Fibroblast of skin of scalp (primary cell): ENCODE results near the gene DHX16.

Source experiments
- DNase-seq: peaks from one replicate; pipeline ENCODE4 v3.0.0-alpha.2; 2013

The DHX16 gene

DNA sequence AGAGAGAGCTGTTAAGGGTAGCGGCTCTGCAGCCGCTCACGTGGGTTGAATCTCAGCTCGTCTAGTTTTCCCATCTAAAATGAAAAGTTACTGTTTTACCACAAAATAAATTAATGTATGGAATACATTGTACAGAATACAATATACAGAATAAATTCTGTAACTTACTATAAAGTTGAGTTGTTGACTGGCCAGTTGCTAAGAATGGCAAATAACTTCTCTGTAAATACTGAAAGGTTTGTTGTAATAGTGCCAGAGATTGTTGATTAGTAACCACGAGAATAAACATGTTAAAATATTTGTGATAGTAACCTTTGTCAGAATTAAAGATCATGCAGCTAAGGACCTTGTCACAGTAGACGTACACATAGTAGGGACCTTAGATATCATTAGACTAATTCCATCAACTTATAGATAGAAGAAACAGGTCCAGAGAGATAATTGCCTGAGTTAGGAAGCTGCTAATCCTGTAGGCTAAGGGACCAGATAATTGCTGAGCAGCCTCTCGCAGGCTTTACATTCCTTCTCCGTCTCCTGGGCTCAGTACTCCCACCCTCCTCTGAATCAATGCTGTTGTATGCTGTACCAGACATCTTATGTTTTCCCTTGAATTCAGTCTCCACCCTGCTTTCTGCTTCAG, 18.5 kb upstream of the DHX16 start:
- DNase-seq, result peak; percentile 29

DNA sequence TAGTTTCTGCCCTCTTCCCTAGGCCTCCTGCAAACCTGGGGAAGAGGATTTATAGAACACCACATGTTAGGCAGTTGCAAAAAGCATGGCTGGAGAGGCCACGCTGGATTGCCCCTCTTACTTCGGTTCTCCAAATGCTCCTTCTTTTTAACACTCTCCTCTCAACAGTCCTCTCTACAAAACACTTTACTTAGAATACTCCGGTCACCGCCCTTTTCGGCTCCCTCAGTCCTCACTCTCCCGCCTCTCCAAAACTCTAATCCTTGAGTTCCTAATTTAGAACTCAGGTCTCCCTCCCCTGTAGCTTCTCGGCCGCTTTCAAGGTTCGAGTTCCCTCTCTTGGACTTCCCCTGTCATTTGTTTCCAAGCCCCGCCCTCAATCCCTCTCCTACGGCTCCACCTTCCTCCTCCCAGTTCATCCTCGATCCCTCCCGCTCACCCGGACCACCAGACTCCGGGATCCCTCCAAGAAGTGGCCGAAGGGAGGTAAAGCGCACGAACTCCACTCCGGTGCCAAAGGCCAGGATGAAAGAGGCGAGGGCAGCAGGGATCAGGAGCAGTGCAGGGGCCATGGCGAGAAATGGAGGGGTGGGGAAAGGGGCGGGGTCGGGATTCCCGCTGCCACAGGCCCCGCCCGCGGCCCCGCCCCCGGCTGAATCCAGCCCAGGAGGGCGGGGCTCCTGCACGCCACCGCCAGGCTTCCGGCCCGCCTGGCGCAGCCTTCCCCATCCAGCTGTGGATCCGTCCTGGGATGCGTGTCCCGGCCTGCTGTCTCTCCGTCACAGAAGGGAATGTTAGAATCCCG, 17.8 kb upstream of the DHX16 start, which contains the start of gene NRM:
NRM (minus strand) TSS at position 582 of the 805 bp plus-strand sequence; CDS start at position 572, 10 bp downstream.
- peak; percentile 89 for DNase-seq

DNA sequence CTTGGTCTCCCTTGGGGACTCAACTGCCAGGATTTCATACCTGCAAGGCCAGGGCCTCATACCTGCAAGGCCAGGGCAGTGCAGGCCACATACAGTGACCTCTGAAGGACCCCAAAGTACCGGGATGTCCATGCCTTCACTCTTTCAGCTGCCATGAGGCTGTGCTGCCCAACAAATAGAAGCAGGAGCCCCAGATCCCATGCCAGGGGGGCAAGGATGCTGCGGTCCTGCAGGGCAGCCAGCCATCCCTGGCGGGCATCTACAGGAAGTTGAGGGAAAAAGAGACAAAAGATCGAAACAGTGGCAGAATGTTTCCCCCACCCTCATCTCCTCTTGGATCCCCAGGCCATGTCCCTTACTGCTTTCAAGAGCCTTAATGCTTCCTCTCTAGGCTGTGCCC, 17.2 kb upstream of the DHX16 start:
- DNase-seq, result no peak

DNA sequence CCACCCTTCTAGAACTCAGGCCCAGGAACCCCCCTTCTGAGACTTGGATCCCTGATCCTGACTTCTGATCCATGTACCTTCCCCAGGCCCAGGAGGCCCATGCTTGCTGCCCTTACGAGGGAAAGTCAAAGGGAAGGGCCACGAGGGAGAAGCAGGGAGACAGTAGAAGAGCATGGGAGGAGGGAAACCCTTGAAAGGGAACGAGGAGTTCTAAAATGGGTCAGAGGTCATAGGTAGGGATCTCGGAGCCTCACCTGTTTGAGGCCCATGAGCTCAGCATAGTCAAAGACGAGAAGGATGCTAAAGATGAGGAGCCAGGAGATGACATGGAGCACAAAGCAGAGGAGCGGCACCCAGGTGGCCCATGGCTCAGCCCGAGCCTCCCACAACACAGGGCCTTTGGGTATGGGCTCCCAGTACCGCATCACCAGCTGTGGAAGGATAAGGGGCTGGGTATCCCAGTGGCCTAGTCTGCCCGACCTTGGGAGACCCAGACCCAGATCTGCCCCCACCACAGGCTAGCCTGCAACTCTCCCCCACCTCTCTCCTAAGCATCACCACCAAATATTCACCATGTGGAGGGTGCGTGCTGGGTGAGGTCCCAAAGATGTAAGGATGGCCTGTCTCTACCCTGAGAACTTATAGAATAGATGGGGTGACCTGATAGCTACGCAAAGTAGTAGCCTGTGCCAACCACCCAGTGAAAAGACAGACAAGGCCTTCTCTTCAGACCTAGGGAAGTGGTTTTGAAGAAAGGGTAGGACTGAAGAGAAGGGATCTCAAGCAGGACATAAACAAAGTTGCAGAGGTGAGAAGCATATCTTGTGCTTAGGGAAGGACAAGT, 16.4 kb upstream of the DHX16 start:
- no peak for DNase-seq

DNA sequence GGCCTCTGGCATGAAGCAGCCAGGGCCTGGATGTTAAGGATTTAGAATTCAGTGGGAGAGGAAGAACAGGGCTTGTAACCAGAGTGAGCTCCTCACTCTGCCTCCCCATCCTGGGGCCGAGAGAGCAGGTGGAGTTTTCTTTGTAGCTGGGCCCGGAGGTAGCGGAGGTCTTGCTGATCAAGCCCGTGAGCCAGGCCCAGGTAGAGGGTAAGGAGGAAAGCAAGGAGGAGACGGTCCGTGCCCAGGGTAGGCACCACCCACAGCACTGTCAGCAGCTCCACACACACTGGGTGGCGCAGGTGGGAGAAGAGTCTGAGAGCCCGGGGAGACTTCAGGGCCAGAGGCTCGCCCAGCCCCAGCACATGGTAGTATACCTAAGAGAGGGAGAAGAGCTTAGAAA, 15.8 kb upstream of the DHX16 start:
- DNase-seq, result no peak

DNA sequence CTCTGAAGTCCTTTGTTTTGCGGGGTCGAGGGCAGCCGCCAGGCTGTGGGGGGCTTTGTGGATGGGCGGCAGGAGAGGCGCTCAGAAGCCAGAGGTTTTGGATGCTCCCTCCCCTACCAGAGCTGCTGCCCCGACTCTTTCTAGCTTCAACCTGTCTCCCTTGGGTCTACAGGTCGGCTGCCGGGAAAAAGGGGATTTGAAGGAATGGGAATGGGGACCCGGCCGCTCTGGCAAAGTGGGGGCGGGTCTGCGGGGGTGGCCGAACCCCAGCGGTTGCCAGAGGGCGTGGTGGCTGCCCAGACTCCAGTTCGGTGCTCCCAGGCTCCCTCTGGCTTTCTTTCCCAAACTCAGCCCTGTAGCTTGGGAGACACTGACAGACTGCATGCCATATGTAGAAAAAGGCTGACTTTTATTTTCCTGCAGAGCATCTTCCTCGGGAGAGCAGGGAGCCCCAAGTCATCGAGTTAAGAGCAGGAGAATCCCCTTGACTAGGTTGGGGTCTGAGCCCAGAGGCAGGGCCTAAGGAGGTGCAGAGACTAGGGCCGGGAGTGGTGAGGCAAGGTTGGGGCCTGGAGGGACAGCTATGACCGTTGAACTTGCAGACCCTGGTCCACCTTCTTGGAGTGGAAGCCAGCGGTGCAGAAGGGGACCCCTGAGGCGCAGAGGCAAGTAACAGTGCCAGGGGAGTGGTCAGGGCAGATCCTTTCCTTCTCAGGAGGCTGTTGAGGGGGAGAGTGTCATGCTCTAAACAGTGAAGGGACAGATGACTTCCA, 15.0 kb upstream of the DHX16 start:
- peak; percentile 60 for DNase-seq

DNA sequence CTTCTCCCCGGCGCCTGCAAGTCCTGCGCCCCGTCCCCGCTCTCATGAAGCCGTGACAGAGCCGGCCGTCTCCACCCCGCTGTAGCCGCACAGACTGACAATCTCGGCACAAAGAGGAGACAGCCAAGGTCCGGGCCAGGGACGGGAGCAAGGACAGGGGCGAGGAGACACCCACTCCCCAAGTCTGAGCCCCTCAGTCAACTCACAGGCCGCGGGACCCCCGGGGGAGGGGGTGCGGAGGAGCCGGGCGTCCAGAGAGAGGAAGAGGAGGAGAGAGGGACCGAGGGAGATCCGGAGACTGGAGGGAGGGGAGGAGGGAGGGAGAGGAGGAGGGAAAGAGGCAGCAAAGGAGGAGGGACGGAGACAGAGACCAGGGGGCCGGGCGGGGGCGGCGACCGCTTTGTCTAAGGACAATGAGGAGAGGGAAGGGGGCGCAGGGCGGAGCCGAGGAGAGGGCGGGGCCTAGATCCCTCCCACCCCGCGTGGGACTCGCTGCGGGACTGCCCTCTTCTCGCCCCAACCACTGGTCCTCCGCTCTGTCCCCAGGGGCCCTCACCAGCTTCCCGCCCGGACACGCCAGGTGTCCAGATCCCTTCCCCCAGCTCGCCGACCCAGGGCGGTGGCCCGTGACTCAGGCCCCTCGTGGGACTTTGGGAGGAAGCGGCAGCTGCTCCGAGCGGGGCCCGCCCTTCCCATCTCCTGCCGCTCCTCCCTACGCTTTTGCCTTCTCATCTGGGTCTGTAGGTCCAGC, 14.3 kb upstream of the DHX16 start:
- DNase-seq, result peak; percentile 98

DNA sequence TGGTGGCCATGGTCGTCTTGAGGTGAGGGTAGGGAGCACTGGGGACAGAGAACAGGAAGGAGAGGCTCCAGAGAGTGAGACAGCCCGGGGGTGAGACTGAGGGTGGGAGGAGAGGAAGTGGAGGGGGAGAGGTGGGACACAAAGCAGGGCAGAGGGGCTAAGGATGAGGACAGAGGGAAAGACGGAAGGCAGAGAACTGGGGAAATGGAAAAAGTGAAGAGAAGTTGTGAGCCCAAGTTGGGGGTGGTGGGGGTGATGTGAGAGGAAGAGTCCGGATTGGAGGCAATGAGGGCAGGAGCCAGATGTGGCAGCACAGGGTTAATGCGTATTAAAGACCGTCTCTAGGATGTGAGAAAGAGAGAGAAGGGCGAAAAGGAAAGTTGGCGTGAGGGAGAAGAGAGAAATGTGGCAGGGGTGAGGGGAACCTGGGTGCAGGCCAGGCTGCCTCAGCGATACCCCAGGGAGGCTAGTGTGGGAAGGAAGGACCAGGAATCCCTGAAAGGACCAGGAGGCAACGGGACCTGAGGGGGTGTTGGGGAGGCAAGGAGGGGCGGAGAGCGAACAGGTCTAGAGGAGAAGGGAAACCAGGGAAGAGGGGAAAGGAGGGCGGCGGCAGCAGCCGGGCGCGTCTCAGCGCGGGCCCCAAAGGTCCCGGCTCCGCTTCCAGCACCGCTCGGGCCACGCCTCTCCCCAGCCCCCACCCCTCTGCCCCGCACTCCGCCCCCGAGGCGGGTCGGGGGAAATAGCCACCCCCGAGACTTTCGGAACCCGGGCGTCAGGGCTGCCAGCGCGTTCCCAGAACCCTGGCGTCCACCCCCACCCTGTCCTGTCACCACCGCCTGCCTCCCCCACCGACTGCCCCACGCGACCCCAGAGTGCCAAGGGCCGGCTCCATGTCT, 13.5 kb upstream of the DHX16 start, which contains the start of gene PPP1R18:
PPP1R18 (minus strand) TSS at position 637 of the 899 bp plus-strand sequence; CDS start at position 10, 627 bp downstream.
- DNase-seq, result peak; percentile 81

DNA sequence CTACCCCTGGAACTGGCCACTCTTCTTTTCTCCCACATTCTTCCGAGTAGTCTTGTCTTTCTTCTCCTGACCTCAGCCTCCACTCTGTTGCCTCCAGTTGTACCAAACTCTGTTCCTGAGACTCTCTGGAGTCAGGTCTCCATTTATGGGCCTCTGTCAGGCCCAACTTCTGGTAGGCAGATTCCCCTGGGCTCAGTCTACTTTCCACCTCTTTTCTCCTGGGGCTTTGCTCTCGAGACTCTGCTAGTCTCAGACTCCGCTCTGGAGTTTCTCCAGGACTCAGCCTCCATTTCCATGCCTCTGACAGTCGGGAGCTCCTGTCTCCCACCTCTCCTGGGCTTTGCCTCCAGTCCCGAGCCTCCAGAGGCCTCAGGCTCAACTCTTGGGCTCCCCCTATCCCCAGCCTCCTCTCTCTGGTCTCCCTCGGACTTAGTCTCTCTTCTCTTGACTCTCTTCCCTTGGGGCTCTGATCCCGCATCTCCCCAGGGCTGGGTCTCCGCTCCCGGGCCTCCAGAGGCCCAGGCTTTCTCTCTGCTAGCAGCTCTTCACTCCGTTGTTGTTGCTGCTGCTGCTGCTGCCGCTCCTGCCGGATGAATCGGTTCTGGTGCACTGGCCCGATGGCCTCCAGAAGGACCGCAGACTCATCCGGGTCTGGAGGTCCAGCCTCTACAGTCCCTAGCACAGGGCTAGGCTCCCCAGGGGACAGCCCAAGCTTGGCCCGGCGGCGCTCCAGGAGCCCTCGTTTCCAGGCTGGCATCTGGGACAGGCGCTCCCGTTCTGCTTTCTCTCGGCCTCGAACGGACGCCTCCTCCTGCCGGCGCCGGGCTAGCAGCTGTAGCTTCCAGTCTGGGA, 12.6 kb upstream of the DHX16 start:
- peak; percentile 35 for DNase-seq

DNA sequence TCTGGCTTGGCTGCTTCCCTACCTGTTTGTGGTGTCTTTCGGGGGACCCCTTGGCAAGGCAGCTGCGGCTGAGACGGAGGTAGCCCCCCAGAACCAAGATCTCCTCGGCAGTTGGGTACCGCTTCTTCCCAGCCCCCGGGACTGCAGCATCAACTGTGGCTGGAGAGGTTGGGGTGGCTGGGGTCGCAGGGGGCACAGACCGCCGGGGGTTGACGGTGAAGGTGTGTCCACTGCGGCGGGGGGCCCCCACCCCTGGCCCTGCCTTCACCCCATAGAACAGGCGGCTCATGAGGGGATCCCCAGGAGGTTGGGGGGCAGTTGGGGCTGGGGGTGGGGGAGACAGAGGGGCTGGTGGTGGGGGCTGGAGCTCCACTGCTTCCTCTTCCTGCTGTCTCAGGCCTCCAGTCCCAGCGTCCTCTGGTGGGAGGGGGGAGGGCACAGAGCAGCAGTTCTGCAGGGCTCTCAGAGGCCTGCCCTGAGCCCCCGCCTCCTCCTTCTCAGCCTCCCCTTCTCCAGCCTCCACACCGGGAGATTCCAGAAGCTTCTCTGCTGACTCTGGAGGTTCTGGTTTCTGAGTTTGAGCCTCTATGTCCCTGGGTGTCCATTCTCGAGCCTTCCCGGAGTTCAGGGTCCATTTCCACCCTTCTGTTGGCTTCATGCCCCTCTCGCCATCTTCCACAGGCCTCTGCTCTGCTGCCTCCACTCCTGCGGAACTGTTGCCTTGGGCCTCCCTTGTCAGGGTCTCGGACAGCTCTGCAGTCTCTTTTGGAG, 11.8 kb upstream of the DHX16 start:
- peak; percentile 67 for DNase-seq

DNA sequence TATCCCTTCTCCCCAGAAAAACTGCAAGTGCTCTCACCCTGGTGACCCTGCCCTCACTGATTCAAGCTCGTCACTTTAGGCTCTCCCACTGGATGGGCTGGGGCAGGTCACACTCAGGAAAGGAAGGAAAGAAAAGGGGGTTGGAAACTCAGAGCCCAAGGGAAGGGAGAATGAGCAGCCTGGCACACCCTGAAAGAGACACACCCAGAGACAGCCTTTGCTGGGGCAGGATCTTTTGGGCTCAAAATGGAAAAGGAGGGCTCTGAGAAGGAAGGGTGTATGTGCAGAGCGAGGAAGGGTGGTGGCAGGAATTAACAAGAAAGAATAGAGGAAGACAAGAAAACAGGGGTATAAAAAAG, 11.2 kb upstream of the DHX16 start:
- no peak for DNase-seq

DNA sequence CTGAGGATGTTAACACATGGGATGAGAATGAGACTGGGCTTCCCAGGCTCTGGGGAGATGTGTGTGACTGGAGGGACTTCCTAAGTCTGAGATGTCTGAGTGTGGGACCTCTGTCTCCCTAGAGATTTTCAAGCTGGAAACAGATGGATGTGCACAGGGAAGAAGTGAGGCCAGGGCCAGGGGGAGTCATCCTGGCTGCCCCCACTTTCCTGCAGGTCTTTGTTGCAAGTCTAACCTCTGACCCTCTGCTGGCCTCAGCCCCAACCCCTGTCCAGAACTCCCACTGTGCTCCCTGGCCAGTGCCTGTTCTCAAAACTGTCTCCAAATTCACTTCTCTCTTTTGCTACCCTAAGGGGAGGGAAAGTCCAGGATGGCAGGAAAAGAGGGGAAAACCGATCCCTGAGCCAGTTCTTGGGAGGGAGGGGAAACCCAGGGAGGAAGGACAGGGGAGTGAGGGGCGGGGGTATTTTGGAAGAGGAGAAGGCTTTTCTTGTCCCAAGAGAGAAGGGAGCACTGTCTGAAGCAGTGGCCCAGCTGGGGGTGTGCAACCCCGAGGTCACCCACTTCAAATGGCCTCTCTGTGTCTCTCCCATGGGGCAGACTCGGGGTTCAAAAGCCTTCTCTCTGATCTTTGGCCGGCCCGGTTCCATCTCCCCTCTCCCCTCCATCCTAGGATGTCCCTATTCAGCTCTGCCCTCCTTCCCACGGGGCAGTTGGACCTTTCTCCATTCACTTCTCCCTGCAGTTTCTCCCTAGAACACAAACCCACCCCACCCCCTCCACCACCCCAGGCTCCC, 10.6 kb upstream of the DHX16 start:
- DNase-seq, result no peak

DNA sequence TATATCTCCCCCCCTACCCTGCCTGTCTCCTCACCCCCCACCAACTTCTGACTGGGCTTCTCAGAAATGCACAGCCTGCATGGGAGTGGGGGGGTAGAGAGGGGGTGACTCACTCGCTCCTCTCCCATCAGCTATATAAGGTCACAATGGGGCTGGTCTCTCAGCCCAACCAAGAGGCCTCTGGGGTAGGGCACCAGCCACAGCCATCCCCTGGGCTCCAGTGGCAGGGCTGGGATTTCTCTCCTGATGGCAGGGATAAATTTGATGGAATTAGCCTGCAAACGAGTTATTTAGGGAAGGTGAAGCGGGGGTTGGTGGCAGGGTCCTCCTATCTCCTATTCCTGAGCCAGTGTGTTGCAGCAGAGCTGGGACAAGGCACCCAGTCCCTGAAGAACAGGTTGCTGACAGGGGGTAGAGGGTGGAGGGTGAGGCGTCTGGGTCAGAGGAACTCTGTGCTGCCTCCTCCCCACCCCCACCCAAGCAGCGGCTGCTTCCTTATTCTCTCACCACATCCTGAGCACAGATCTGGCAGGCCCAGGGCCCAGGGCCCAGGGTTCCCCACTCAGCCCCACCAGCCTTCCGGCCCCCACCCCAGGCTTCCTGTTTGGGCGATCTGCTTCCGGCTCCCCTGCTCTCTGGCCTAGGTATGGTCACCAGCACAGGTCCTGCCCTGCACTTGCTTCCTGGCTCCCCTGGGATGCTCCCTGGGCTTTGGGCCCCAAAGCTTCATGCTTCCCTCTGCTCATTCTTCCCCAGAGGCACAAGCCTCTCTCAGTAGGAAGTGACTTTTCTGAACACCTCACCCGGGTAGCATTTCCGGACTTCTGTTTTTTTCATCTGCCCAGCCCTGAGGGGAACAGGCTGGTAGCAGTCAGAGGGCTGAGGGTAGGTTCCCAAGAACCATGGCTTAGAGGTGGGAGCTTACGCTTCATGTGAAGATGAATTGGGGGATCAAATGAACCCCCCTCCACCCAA, 9.6 kb upstream of the DHX16 start:
- DNase-seq, result peak; percentile 97

DNA sequence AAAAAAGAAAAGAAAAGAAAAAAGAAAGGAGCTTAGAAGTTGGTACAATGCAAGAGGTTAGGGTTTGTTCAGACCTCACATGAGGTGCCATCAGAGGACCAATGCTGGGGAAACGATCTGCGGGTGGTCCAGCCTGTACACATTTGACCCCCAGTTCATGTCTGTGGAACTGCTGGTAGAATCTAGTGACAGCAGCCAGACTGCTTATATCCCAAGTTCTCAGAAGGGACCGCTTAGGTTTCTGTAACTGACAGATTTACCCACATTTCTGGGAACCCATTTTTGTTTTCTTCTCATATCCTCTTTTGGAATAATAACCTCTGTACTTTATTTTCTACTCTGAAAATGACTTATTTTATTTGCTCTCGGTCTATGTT, 8.9 kb upstream of the DHX16 start:
- no peak for DNase-seq

DNA sequence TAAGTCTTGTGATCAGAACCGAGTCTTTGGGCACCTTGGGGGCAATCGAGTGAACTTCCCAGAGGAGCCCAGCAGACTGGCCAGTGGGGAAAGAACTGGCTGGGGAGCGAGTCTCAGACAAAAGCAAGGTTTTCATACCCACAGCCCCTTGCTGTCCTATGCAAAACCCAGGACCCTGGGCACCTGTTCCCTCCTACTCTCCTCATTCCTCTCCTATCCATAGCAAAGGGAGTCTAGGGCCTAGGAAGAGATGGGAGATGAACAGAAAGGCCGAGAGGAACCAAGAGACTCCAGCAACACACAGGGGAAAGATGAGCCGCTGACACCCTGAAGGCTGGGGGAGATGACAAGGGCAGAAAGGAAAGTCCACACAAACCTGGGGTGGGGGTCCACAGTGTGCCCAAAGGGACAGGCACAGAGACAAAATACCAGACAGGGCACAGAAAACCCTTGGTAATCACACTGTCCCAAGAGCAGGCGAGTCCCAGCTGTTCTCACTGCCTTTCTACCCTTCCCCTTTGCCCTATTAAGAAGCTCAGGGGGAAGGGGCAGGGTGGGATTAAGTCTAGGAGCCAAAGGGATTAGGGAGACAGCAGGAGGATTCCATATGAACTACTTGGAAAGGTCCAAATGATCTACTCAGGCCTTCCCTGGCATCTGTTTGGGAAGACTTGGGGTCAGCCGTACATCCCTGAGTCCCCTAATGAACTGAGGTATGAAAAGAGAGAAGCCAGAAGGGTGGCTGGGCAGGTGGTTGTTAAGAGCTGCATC, 7.1 kb upstream of the DHX16 start:
- DNase-seq, result no peak
